NCI-H2196 treated with DMSO at 0.1 percent for 48 hours (cell line): ENCODE results near the gene ZBTB4.
"Not testable (repeated sequence)": the region's sequence is repeated elsewhere in the genome, so short reads cannot be mapped to it uniquely, and the experiment has no call there.

ENCODE experiments used
- DNase-seq: peaks from one replicate; lab custom pipeline; 2025; ENCODE audit not compliant: unreplicated experiment; lab: John Stamatoyannopoulos, UW

ZBTB4 gene

DNA sequence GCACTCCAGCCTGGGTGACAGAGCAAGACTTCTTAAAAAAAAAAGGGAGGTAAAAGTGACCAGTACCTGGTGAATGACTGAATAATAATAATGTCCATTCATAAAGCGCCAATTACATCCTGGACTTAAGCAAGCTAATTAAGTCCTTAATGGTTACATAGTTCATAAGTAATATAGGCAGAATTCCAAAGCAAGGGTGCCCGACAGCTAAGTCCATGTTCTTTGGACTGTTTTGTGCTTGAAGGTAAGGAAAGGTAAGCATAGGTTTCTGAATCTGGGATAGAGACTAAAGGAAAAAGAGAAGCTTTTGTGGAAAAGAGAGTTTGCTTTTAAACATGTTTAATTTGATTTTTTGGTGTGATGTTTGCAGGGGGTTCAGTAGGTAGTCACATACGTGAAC lies 14.5 kb upstream of the ZBTB4 start:
- DNase-seq, result no peak

DNA sequence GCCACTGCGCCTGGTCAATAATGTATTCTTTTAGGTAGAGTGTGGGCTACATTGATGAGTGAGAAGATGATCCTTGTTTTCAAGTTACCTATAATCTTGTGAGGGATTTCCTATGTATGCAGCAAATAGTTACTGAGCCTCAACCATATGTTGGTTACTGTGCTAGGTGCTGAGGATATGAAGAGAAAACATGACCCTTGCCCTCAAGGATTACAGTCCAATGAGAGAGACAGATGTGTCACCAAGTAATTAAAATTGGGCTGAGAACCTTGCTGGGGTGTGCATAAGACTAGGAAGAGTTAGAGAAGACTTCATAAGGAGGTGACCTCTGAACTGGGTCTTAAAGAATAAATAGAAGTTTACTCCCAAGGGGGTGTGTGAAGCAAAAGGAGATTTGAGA lies 12.2 kb upstream of the ZBTB4 start:
- no peak for DNase-seq

- DNase-seq, result no peak
Observed at GRCh38 chr17:7490144-7490543, 10.7 kb upstream of the ZBTB4 start.

DNA sequence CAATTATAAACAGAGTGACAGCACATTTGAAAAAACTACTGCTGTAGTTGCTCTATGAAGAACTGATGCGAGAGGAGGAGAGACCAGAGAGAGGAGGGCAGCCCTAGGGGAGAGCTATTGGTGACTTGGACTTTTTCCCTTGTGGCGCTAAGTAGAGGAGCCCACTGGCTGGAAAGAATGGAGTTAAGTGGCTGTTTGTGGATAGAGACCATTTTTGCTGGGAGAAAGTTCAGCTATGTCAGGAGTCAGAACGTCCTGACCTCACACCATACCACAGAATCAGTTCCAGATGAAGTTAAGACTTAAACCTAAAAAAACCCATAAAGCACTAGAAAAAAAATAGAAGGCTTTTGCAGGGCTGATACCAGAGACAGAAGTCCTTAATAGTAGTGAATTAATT lies 6.8 kb upstream of the ZBTB4 start:
- no peak for DNase-seq

- no peak for DNase-seq
Observed at GRCh38 chr17:7484919-7485377, 5.5 kb upstream of the ZBTB4 start.

DNA sequence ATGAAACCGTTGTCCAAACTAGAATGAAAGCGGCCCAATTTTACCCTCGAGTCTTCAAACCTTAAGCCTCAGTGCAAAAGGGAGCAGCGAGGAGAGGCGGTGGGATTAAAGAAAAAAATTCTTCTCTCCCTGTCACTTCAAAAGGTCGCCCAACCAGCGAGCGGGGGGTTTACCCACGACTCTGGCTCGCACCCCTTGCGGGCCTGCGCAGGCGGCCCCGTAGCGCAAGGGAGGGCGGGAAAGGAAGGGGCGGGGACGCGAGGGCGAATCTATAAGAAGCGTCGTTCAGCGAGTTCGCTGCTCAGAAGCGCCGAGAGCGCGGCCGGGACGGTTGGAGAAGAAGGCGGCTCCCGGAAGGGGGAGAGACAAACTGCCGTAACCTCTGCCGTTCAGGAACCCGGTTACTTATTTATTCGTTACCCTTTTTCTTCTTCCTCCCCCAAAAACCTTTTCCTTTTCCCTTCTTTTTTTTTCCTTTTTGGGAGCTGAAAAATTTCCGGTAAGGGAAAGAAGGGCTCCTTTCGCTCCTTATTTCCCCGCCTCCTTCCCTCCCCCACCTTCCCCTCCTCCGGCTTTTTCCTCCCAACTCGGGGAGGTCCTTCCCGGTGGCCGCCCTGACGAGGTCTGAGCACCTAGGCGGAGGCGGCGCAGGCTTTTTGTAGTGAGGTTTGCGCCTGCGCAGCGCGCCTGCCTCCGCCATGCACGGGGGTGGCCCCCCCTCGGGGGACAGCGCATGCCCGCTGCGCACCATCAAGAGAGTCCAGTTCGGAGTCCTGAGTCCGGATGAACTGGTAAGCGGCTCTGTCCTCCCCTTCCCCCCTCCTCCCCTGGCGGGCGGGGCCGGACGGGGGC lies 4.9 kb upstream of the ZBTB4 start, which contains the start of gene POLR2A:
TSS of gene POLR2A (plus strand) at position 300 of the 852 bp plus-strand sequence.
- DNase-seq, result peak; percentile 73

- peak; percentile 54 for DNase-seq
Observed at GRCh38 chr17:7483255-7484066, 4.0 kb upstream of the ZBTB4 start.

- DNase-seq, result not testable (repeated sequence)
Observed at GRCh38 chr17:7482742-7483088, 3.3 kb upstream of the ZBTB4 start.

DNA sequence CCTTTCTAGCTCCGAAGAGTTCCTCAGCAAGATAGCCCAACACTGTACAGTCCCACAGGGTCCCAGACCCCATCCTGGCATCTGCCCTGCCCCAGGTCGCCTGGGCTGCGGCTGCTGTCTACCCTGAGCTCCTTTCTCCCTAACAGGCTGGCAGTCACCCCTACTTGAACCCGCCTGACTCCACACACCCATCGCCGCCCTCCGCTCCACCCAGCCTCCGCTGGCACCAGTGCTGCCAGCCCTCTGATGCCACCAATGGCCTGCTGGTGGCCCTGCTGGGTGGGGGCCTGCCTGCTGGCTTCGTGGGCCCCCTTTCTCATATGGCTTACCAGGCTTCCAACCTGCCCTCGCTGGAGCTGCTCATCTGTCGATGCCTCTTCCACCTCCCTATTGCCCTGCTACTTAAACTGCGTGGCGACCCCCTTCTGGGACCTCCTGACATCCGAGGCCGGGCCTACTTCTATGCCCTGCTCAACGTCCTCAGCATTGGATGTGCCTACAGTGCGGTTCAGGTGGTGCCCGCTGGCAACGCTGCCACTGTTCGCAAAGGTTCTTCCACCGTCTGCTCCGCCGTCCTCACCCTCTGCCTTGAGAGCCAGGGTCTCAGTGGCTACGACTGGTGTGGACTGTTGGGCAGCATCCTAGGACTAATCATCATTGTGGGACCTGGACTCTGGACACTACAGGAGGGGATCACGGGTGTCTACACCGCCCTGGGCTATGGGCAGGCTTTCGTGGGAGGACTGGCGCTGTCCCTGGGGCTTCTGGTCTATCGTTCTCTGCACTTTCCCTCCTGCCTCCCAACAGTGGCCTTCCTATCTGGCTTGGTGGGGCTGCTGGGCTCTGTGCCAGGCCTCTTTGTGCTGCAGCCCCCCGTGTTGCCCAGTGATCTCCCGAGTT lies 2.7 kb upstream of the ZBTB4 start:
- DNase-seq, result not testable (repeated sequence)

- DNase-seq, result not testable (repeated sequence)
Observed at GRCh38 chr17:7481275-7481674, 1.8 kb upstream of the ZBTB4 start, which contains the start of gene SLC35G6. Gene SLC35G6 (plus strand): TSS chr17:7481446. CDS start chr17:7481517, 71 bp downstream.

DNA sequence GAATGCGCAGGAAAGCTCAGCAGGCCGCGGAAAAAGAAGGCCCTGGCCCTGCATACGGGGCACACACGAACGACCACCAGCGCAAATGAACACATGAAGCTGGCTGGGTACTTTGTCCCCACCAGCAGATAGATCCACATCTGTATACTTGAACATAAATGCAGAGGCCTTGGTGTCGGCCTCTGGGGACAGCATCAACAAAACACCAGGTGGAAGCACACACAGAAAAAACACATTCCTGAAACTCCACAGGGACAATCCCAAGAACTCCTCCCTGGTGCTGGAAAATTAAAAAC lies 606 bp upstream of the ZBTB4 start:
- no peak for DNase-seq

- DNase-seq, result no peak
Observed at GRCh38 chr17:7478276-7479212, 887 bp downstream of the ZBTB4 start.

GRCh38 chr17:7477392-7478275 lies 1.8 kb downstream of the ZBTB4 start:
- DNase-seq, result no peak

GRCh38 chr17:7476951-7477350 lies 2.5 kb downstream of the ZBTB4 start:
- no peak for DNase-seq

DNA sequence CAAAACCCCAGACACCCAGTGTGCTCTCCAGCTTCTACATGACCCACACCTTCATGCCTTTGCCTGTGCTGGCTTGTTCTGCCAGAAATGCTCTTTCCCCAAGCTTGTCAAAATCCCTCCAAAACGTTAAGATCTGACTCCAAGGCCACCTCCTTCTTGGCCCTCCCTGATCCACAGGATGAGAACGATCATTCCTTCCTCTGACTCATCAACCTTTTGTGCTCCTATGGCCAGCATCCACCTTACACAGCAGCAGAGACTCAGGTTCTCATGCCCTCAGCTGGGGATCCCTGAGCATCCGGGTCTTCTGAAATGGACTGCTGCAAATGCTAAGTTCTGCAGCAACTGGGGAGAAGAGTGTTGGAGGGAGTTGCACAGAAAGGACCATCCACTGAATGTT lies 2.9 kb downstream of the ZBTB4 start:
- DNase-seq, result no peak

DNA sequence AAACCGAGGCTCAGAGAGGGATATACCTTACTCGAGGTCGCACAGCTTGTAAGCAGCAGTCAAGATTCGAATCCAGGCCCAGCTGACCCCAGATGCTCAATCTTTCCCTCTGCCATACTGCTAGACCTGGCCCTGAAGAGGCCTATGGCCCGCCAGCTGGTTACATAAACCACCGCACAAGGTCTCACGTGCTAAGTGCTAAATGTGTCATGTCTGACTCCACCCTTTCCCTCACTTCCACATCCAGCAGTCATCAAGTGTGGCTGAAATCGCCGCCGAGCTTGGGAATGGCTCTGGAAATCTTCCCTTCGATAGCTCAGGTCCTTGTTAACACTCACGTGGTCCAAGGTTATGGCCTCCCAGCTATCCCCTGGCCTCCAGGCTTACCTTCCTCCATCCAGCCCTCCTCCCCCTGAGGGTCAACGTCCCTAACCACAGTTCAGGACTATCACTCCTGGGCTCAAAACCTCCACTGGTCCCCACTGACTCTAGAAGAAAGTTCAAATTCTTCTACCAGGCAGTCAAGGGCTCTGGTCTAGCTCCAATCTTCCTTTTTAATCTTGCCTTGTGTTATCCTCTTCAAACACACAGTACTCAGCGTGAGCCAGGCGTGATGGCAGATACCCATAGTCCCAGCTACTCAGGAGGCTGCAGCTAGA lies 3.5 kb downstream of the ZBTB4 start:
- no peak for DNase-seq

DNA sequence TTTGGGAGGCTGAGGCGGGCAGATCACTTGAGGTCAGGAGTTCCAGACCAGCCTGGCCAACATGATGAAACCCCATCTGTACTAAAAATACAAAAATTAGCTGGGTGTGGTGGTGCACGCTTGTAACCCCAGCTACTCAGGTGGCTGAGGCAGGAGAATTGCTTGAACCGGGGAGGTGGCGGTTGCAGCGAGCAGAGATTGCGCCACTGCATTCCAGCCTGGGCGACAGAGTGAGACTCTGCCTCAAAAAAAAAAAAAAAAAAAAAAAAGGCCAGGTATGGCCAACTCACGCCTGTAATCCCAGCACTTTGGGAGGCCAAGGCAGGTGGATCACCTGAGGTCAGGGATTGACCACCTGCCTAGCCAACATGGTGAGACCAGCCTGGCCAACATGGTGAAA lies 4.7 kb downstream of the ZBTB4 start:
- not testable (repeated sequence) for DNase-seq

DNA sequence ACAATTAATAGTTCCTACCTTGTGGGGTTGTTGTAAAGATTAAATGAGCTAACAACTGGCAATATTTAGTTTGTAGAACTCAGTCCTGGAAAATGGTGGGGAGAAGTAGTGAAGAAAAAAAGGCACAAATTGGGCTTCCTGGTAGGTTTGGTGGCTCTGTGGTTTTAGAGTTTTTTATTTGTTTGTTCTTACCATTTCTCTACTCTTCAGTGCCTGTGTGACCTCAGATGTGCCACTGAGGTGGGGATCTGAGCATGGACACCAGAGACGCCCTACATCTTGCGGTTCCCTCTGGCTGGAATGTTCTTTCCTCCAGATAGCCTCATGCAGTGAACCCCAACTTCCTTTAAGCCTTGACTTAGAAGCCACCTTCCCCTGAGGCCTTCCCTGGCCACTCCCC lies 7.7 kb downstream of the ZBTB4 start:
- DNase-seq, result no peak
